Common myeloid progenitor, CD34-positive (primary cell): ENCODE measurements around the gene RPS19.
A peak's percentile ranks its signal among the peaks of the same experiment; 100 is the strongest.

Source experiments
- CTCF ChIA-PET: fragments of 350-600 bp; sonication (Branson Sonifier 250); formaldehyde crosslinking; loops from one replicate; lab custom pipeline; 2021; ENCODE audit warnings: antibody characterized with exemption; lab: Charles Lee
- POLR2A ChIA-PET: fragments of 350-600 bp; sonication (Branson Sonifier 250); formaldehyde crosslinking; loops from one replicate; lab custom pipeline; 2021; ENCODE audit warnings: antibody characterized with exemption; lab: Charles Lee
- DNase-seq, 3 donors: peaks; one replicate each; pipeline versions ENCODE4 v3.0.0 to v3.0.0-alpha.2; 2013
- H3K27ac ChIP-seq, 2 experiments: 1 replicate in 1 of 2; 2 replicates in 1 of 2; pipeline ENCODE4 v1.7.0; 2013; ENCODE audit warnings: inconsistent platforms in 2 of 2, low read length in 2 of 2, mild to moderate bottlenecking in 2 of 2, low read depth in 1 of 2, moderate library complexity in 1 of 2; ENCODE audit not compliant: severe bottlenecking in 2 of 2, insufficient read depth in 1 of 2, poor library complexity in 1 of 2
- H3K27me3 ChIP-seq, 5 experiments: replicated peaks in 2 of 5; 1 replicate in 3 of 5; 2 replicates in 2 of 5; pipeline versions ENCODE4 v1.6.1 to v1.7.0; 2013; ENCODE audit warnings: low read length in 4 of 5, mild to moderate bottlenecking in 2 of 5, moderate library complexity in 2 of 5, inconsistent platforms in 1 of 5; ENCODE audit not compliant: insufficient read depth in 5 of 5, control insufficient read depth in 4 of 5
- H3K36me3 ChIP-seq, 4 experiments: 1 replicate in 2 of 4; 2 replicates in 2 of 4; pipeline versions ENCODE4 v1.6.1 to v1.7.0; 2013; ENCODE audit warnings: low read length in 3 of 4, control low read depth in 1 of 4, mild to moderate bottlenecking in 1 of 4; ENCODE audit not compliant: control insufficient read depth in 4 of 4, insufficient read depth in 4 of 4
- H3K4me1 ChIP-seq, 4 experiments: 1 replicate in 3 of 4; 2 replicates in 1 of 4; pipeline versions ENCODE4 v1.6.1 to v1.7.1; 2013; ENCODE audit warnings: low read length in 3 of 4, mild to moderate bottlenecking in 3 of 4, control low read depth in 1 of 4, inconsistent platforms in 1 of 4, moderate library complexity in 1 of 4; ENCODE audit not compliant: control insufficient read depth in 4 of 4, insufficient read depth in 4 of 4; ENCODE audit errors: control extremely low read depth in 1 of 4
- H3K4me3 ChIP-seq, 7 experiments: 1 replicate in 4 of 7; 2 replicates in 3 of 7; pipeline versions ENCODE4 v1.5.1 to v1.7.0; 2013; ENCODE audit warnings: mild to moderate bottlenecking in 7 of 7, low read length in 6 of 7, moderate library complexity in 6 of 7, inconsistent platforms in 2 of 7, low read depth in 2 of 7, control low read depth in 1 of 7; ENCODE audit not compliant: insufficient read depth in 4 of 7, control insufficient read depth in 1 of 7; ENCODE audit errors: extremely low read depth in 1 of 7
- H3K9me3 ChIP-seq, 5 experiments: 1 replicate in 4 of 5; 2 replicates in 1 of 5; pipeline versions ENCODE4 v1.6.1 to v1.7.1; 2013; ENCODE audit warnings: low read length in 4 of 5, mild to moderate bottlenecking in 2 of 5, inconsistent platforms in 1 of 5, low read depth in 1 of 5, moderate library complexity in 1 of 5; ENCODE audit not compliant: control insufficient read depth in 4 of 5, insufficient read depth in 2 of 5; ENCODE audit errors: control extremely low read depth in 1 of 5
- WGBS: methylation state at CpG from one replicate; pipeline ENCODE4 v1.1.5; 2013; ENCODE audit not compliant: insufficient coverage; 5-methylcytosine and 5-hydroxymethylcytosine counted together

Gene RPS19

DNA sequence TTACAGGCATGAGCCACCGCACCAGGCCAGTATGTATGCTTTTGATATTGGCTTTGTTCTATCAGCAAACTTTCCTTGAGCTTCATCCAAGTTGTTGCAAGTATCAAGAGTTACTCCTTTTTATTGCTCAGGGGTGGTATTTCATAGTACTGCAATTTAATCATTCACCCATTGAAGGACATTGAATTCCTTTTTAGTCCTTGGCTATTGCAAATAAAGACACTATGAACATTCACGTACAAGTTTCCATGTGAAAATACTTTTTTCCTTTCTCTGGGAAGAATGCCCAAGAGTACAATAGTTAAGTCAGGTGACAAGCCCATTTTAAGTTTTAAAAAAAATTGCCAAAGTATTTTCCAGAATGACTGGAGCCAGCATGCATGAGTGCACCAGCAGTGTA is 43.3 kb upstream of the RPS19 start:
- Histone ChIP-seq H3K4me1 (peaks cover 0 to 19% (median 7%) of the 10 kb centered on the region in 4 experiments), H3K36me3 (no peaks in the 10 kb centered on the region), H3K9me3 (no peaks in the 10 kb centered on the region), H3K4me3 (no peak overlapping the region), H3K27me3 (no peaks in the 10 kb centered on the region), H3K27ac (no peak overlapping the region)
- ChIA-PET CTCF (interaction anchor here (1.0 to 13.0 kb wide), 3 partner anchors 12 to 31 kb away, joined by 3 to 250 read pairs (median 4); partner anchors contain the start of gene CEACAM3), POLR2A (interaction anchor here (0.6 kb wide), 1 partner anchor 42 kb away, joined by 3 read pairs; no protein-coding TSS in a partner anchor)
- 100% methylated on average over 1 of the region's 2 CpGs for WGBS
- DNase-seq: no peak

DNA sequence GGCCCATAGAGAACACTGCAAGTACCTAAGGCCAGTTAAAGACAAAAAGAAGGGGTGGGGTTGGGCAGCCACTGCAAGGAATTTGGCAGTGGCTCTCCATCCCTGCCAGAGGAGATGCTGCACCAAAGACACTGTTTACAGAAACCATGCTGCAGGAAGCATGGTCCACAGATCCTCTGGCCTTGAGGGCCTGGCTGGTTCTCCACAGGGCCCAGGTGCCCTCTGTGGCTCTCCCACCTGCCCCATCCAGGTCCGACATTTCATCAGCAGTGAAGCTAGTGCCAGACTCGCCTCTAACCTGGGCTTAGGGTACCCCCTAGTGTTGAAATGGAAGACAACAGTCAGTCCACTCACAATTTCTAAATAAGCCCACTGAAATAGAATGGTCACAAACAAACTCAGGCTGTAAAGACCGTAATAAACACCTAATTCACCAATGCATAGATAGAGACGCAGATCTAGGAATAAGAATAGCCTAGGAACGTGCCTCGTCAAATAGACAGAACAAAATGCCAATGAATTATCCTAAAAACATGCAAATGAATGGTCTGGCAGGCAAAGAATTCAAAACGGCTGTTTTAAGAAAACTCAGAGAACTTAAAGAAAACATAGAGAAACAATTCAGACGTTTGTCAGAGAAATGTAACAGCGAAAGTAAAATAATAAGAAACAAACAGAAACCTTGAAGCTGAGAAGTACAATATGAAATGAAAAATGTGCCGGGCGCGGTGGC is 38.9 kb upstream of the RPS19 start:
- POLR2A ChIA-PET: interaction anchor here (0.9 to 1.0 kb wide), 2 partner anchors 11 to 28 kb away, joined by 5 read pairs; no protein-coding TSS in a partner anchor
- CTCF ChIA-PET: interaction anchor here (0.6 to 13.0 kb wide), 21 partner anchors 9 to 1702 kb away, joined by 3 to 250 read pairs (median 4); partner anchors contain the start of gene CEACAM3

DNA sequence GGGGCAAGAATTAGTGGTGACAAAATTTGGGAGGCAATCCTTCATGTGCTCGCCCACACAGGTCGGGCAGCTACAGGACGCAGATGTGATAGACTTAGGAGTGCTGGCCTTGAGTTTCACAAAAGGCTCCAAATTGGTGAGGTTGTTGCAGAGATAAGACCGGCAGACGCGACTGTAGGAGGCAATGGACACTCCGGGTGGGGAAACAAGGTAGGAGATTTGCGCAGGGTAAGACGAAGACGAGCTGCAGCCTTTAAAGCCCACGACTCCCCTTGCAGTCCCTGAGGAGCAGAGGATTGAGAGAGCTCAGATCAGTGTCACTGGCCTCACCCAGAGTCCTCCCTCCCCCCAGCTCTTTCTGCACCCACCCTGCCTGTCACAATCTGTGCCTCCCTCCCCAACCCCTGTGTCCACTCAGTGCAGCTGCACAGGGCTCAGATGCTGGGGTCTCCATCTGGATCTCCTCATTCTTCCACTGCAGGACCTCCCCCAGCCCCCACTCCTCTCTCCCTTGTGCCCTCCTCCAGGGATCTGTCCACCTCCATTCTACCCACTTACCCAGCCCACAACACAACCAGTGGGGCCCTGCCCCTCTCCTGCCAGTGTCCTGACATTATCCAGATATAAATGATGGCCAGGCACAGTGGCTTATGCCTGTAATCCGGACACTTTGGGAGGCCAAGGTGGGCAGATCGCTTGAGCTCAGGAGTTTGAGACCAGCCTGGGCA is 21.9 kb upstream of the RPS19 start:
- 83% methylated on average over 8 of the region's 13 CpGs for WGBS
- Histone ChIP-seq H3K9me3 (no peaks in the 10 kb centered on the region), H3K27ac (no peak overlapping the region), H3K4me1 (no peaks in the 10 kb centered on the region), H3K36me3 (no peaks in the 10 kb centered on the region), H3K27me3 (peaks cover 0 to 11% (median 0%) of the 10 kb centered on the region in 5 experiments), H3K4me3 (no peak overlapping the region)
- no peak for DNase-seq
- ChIA-PET POLR2A (no interaction called here), CTCF (interaction anchor here (0.6 to 1.6 kb wide), 6 partner anchors 15 to 52 kb away, joined by 3 to 4 read pairs (median 3); partner anchors contain the start of gene CEACAM3)

More for the DNA sequence above, 38.9 kb upstream of the RPS19 start:
- peak; percentile 67 to 84 (median 76) for DNase-seq
- Histone ChIP-seq H3K4me1 (peaks cover 0 to 2% (median 0%) of the 10 kb centered on the region in 4 experiments), H3K4me3 (no peak overlapping the region), H3K9me3 (no peaks in the 10 kb centered on the region), H3K36me3 (no peaks in the 10 kb centered on the region), H3K27me3 (no peaks in the 10 kb centered on the region), H3K27ac (no peak overlapping the region)
- 94% methylated on average over 2 of the region's 12 CpGs for WGBS

DNA sequence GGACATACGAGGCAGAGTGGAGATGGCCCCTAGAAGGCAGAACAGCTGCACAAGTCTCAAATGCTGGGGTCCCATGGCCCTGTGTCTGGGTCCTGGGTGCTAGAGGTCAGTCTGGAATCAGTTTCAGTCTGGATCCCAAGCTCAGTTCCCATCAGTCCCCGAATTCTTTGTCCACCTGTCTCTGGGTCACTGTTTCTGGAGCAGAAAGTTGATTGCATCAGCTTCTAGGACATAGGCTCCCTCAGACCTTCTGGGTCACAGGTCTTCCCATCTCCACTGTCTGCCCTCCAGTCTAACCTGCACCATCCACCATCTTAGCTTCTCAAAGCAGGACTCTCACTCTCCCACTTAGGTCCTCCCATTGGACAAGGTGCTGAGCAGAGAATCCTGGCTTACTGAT is 20.8 kb upstream of the RPS19 start:
- no peak for DNase-seq
- WGBS: 89% methylated on average over 1 of the region's 2 CpGs
- no peak overlapping the region for H3K4me3 ChIP-seq
- peaks cover 0 to 5% (median 0%) of the 10 kb centered on the region in 4 experiments for H3K4me1 ChIP-seq
- POLR2A ChIA-PET: no interaction called here
- peaks cover 0 to 11% (median 0%) of the 10 kb centered on the region in 5 experiments for H3K27me3 ChIP-seq
- CTCF ChIA-PET: interaction anchor here (1.0 to 1.8 kb wide), 6 partner anchors 14 to 53 kb away, joined by 3 to 5 read pairs (median 3); no protein-coding TSS in a partner anchor
- H3K9me3 ChIP-seq: no peaks in the 10 kb centered on the region
- H3K27ac ChIP-seq: no peak overlapping the region
- H3K36me3 ChIP-seq: no peaks in the 10 kb centered on the region

DNA sequence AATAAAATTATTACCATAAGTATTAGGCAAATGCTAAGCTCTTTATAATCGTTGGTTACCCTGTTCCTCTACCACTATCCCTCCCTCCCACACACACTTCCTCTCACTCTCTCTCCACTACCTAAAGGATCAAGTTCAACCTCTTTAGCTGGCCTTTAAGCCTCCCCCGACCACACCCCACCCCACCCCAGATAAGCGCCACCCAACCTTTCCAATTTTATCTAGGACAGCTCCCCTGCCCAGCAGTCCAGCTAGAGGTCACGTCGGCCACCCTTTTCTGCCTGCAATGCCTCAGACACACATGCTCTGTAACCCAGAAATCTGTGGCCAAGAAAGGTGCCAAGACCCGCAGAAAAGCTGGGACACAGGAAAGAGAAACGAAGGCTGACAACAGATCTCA is 16.7 kb upstream of the RPS19 start:
- WGBS: 68% methylated on average over 7 of the region's 7 CpGs
- Histone ChIP-seq H3K36me3 (no peaks in the 10 kb centered on the region), H3K27me3 (peaks cover 0 to 4% (median 0%) of the 10 kb centered on the region in 5 experiments), H3K4me1 (peaks cover 0 to 5% (median 0%) of the 10 kb centered on the region in 4 experiments), H3K27ac (no peak overlapping the region), H3K4me3 (no peak overlapping the region), H3K9me3 (no peaks in the 10 kb centered on the region)
- ChIA-PET POLR2A (interaction anchor here (1.1 kb wide), 1 partner anchor 539 kb away, joined by 3 read pairs; no protein-coding TSS in a partner anchor), CTCF (interaction anchor here (0.6 to 2.2 kb wide), 3 partner anchors 9 to 1319 kb away, joined by 3 to 9 read pairs (median 4); no protein-coding TSS in a partner anchor)
- DNase-seq: no peak

DNA sequence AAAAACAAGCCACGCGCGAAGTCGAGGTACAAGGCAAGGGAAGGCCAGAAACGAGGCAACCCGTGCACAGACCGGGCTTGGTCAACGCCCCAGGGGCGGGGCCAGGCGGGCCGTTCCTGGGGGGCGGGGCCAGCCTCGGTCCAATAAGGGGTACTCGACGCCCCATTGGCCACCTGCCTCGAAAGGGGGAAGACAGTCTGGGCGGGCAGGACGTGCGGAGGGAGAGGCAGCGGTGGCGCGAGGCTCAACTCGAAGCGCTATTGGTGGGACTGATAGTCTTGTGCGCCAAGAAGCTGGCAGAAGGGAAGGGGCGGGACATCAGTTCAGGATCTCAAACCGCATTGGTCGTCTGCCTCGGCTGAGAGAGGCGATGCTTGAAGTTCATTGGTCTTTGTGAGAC is 15.5 kb upstream of the RPS19 start, which contains the start of gene LYPD4:
Gene LYPD4, minus strand, starts transcription at position 83 of the 400 bp plus-strand sequence. CDS start 5,398 bp downstream, outside the sequence.
- Histone ChIP-seq H3K4me3 (no peak within 1 kb of the TSS), H3K4me1 (peaks cover 0 to 5% (median 0%) of the 10 kb centered on the region in 4 experiments), H3K9me3 (no peaks in the 10 kb centered on the region), H3K27me3 (peaks cover 0 to 3% (median 0%) of the 10 kb centered on the region in 5 experiments), H3K27ac (no peak within 1 kb of the TSS), H3K36me3 (no peaks in the 10 kb centered on the region)
- DNase-seq: peak in 2 of 3 donors; percentile 26 to 28
- ChIA-PET CTCF (interaction anchor here (2.2 kb wide), 1 partner anchor 10 kb away, joined by 9 read pairs; no protein-coding TSS in a partner anchor), POLR2A (no interaction called here)
- WGBS: 87% methylated on average over 28 of the region's 30 CpGs
